Keratinocyte (primary cell): ENCODE data around the gene CD226.

Source experiments
- CTCF ChIP-seq, 3 experiments: IDR thresholded peaks in 1 of 3; conservative IDR thresholded peaks in 1 of 3; optimal IDR thresholded peaks in 1 of 3; 2 replicates in 2 of 3; 3 replicates in 1 of 3; pipeline versions ENCODE3 to v1.5.1; 2011; ENCODE audit warnings: low read length in 3 of 3, mild to moderate bottlenecking in 3 of 3, moderate library complexity in 2 of 3, control low read depth in 1 of 3, inconsistent platforms in 1 of 3; ENCODE audit not compliant: insufficient read depth in 2 of 3; ENCODE audit errors: extremely low read depth in 1 of 3
- EZH2 ChIP-seq: IDR thresholded peaks from one replicate; pipeline ENCODE4 v1.6.1; 2012; ENCODE audit warnings: inconsistent platforms, mild to moderate bottlenecking, low read length, moderate library complexity

GRCh38 chr18:69814861-69815385 is 132.8 kb downstream of the CD226 start:
- TF ChIP-seq EZH2, result no peak
- no peak for TF ChIP-seq CTCF (optimal IDR thresholded peaks at IDR 0.05 in 1 of 3, IDR thresholded peaks at IDR 0.05 in 1 of 3, conservative IDR thresholded peaks at IDR 0.05 in 1 of 3; ENCODE audit: extremely low read depth in 1 of 3, insufficient read depth in 2 of 3, low read length in 3 of 3)
